Effector CD4-positive, alpha-beta T cell (primary cell): ENCODE results near the gene NAA38.
"Not testable (repeated sequence)": the region's sequence is repeated elsewhere in the genome, so short reads cannot be mapped to it uniquely, and the experiment has no call there.

Experiments
- DNase-seq: peaks from one replicate; pipeline ENCODE4 v3.0.0-alpha.2; 2020

The NAA38 gene

DNA sequence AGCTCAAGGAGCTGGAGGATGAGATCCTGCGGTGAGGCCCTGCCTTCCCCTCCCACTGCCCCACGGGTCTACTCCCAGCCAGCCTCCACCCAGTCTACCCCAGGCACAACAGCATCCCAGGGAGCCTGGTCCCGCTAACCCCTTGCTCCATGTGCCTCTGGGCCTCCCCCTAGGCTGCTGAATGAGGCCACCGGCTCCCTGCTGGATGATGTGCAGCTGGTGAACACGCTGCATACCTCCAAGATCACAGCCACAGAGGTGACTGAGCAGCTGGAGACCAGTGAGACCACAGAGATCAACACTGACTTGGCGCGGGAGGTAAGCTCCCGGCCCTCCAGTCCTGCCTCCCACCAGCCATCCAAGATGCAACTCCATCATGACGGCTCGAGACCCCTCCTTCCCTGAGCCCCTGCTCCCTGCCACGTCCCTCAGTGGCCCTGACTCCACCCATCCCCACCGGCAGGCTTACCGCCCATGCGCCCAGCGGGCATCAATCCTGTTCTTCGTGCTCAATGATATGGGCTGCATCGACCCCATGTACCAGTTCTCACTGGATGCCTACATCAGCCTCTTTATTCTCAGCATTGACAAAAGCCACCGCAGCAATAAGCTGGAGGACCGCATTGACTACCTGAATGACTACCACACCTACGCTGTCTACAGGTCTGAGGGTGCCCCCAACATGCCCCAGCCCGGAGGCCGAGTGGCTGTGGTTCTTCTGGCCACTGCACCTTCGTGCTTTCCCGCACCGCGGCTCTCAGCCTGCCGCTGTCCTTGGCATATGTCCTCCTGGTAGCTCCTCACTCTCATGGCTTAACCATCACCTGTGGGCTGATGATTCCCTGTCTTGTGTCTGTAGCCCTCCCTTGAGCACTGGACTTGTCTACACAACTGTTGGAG, 38.4 kb downstream of the NAA38 start:
- DNase-seq: no peak

DNA sequence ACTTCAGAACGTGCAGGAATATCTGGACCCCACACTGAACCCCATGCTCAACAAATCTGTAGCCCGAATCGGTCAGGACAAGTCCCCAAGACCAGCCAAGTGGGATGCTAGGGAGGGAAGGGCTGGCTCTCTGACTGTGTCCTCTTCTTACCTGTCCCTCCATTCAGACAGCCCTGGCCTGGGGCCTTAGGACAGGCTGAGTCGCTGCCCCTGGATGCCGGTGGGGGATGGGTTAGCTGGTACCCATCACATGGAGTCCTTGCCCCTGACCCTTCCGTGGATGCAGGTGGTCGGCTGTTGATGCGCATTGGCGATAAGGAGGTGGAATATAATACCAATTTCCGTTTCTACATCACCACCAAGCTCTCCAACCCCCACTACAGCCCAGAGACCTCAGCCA, 39.3 kb downstream of the NAA38 start:
- DNase-seq: no peak

DNA sequence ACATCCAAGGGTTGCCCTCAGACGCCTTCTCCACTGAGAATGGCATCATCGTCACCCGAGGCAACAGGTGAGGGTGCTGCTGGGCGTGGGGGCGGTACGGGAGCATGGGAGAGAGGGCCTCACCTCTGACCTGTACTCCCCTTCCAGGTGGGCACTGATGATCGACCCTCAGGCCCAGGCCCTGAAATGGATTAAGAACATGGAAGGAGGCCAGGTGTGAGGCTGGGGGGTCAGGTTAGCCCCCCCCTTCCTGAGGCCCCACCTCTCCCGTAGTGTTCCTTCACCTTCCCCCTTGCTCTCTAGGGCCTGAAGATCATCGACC, 39.8 kb downstream of the NAA38 start:
- DNase-seq: no peak

DNA sequence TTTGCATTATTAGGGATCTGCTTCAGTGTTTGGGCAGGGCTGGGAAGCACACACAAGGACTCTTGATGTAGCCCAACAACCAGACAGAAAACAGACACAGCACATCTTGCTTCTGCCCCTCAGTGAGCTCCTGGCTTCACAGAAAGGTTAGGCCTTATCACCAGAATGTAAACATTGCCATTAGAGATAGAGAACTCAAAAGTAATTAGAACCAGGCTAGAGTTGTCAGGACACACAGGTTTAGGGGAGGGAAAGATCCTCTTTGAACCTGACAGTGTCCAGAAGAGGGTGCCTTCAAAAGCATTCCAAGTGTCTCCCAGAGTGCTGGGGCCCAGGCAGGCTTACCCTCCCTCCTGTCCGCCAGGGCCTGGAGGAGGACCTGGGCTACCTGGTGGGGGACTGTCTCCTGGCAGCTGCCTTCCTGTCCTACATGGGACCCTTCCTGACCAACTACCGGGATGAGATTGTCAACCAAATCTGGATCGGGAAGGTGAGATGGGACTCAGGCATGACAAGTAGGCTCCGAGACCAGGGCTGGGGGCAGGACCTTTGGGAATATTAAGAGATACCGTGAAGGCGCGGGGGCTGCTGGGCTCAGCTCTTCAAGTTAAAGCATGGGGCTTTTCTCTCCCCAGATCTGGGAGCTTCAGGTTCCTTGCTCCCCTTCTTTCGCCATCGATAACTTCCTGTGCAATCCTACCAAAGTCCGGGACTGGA, 40.3 kb downstream of the NAA38 start:
- DNase-seq: no peak

DNA sequence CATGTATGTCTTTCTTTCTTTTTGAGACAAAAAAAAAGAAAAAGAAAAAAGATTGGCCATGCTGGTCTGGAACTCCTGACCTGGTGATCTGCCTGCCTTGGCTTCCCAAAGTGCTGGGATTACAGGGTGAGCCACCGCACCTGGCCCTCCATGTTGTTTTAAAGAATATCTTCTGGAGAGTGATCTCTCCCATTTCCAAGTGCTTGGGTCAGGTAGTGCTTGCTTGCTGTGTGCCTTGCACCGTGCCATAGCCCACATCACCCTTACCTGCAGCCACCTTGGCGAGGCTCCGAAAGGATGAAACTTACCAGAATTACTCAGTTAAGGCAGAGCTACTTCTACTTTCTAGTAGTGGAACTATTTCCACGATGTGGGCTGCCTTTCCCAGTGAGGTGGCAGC, 42.4 kb downstream of the NAA38 start:
- no peak for DNase-seq

DNA sequence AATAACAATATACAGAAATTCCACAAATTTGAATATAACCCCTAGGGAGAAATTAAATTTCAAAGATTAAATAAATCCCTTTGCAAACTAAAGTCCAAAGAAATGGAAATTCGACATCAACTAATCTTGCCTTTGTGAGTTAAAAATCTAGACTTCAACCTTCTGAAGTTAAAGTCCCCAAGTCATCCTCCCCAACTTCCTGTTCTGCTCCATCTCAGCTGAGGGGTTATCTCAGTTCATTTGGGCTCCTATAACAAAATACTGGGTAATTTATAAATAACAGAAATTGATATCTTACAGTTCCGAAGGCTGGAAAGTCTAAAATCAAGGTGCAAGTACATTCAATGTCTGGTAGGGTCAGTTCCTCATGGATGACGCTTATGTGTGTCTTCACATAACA, 46.1 kb downstream of the NAA38 start:
- DNase-seq: no peak

DNA sequence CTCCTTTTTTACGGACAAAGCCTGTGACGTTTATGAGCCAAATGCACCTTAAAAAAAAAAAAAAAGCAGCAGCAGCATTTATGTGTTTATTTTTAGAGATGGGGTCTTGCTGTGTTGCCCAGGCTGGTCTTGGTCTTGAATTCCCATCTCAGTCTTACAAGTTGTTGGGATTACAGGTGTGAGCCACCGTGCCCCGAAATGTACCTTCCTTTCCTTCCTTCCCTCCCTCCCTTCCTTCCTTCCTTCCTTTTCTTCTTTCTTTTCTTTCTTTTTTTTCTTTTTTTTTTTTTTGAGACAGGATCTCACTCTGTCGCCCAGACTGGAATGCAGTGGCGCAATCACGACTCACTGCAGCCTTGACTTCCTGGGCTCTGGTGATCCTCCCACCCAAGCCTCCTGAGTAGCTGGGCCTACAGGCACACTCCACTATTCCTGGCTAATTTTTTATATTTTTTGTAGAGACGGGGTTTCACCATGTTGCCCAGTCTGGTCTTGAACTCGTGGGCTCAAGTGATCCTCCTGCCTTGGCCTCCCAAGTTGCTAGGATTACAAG, 47.5 kb downstream of the NAA38 start:
- not testable (repeated sequence) for DNase-seq

DNA sequence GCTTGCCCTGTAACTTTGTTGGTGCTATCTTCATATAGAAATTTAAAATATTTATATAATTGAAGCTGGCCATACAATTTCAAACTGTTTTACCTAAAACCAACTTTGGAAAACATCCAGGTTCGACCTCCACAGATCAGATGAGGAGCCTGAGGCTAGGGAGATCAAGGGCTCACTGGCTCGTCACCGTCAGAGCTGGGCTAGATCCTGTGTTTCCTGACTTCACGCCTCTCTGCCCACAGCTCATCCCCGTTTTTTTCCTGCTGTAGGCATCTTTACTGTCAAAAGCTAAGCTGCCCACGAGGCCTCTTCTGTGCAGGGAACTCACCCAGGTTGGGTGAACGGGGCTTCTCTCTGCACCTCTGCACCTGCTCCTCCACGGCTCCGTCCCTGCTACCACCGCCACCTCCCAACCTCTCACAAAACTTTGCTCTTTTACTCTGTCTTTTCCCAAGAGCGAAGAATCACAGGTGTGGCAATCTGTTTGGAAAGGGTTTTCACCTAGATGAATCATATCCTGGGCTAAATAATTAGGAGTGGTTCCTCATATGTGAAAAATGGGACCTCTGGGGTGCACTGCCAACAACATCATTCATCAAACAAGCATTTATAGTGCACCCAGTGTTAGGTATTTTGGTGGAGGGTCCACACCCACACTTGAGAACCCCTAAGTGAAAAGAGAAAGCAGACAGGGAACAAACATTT, 48.1 kb downstream of the NAA38 start:
- no peak for DNase-seq

DNA sequence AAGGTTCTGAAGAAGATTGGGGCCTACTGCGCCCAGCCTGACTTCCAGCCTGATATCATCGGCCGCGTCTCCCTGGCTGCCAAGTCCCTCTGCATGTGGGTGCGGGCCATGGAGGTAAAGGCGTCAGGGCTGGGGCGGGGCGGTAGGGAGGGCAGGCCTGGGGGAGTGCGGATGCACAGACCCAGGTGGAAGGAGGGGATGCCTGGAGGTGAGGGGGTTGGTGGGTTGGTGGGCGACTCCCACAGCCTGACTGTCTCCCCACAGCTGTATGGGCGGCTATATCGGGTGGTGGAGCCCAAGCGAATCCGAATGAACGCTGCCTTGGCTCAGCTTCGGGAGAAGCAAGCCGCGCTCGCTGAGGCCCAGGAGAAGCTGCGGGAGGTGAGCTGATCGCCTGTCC, 50.2 kb downstream of the NAA38 start:
- DNase-seq: no peak
